Panc1 (cell line): ENCODE data around the gene CBL. TPM values are rescaled to one million over a fixed set of nuclear protein-coding genes. Genes with fewer than 3 reads are reported as not detected.
A peak's percentile ranks its signal among the peaks of the same experiment; 100 is the strongest.

ENCODE experiments used
- ATAC-seq: fragments of 200-7000 bp; cut with Tn5 transposase; 2 replicates; pipeline ENCODE4 v1.9.1; 2020; ENCODE audit warnings: mild to moderate bottlenecking, moderate library complexity
- BruUV-seq: library from RNA; stranded (reverse); fragments of 400-500 nt; replicated peaks from 2 replicates; lab custom pipeline; 2021; lab: Mats Ljungman, UMichigan
- CTCF ChIA-PET: fragments of 300-600 bp; sonication (Branson Sonifier 250); formaldehyde crosslinking; loops from one replicate; lab custom pipeline; 2022; ENCODE audit warnings: antibody characterized with exemption; lab: Charles Lee
- POLR2A ChIA-PET: fragments of 300-600 bp; sonication (Branson Sonifier 250); formaldehyde crosslinking; loops from one replicate; lab custom pipeline; 2022; ENCODE audit warnings: antibody characterized with exemption; lab: Charles Lee
- DNase-seq: peaks from one replicate; pipeline ENCODE4 v3.0.0-alpha.2; 2010; ENCODE audit warnings: low read depth, low spot score
- H3K27ac ChIP-seq: 2 replicates; pipeline ENCODE4 v1.5.1; 2011; ENCODE audit warnings: mild to moderate bottlenecking, low read length, inconsistent platforms
- H3K27me3 ChIP-seq: fragments of 200-500 bp; sonication (Bioruptor generic); 2 replicates; pipeline ENCODE4 v1.6.0; 2014; ENCODE audit warnings: low read length, inconsistent platforms; ENCODE audit not compliant: control insufficient read depth, insufficient read depth
- H3K36me3 ChIP-seq: fragments of 200-500 bp; sonication (Bioruptor generic); 2 replicates; pipeline ENCODE4 v1.5.1; 2014; ENCODE audit warnings: inconsistent platforms, mild to moderate bottlenecking, low read length, moderate library complexity; ENCODE audit not compliant: control insufficient read depth, insufficient read depth
- H3K4me1 ChIP-seq: 2 replicates; pipeline ENCODE4 v1.5.1; 2011; ENCODE audit warnings: inconsistent platforms, mild to moderate bottlenecking, low read length, moderate library complexity; ENCODE audit not compliant: control insufficient read depth, insufficient read depth
- H3K4me3 ChIP-seq, 2 experiments: 2 replicates each; pipeline ENCODE4 v1.5.1; 2011 to 2012; ENCODE audit warnings: low read depth in 2 of 2, low read length in 2 of 2, mild to moderate bottlenecking in 2 of 2, inconsistent platforms in 1 of 2, moderate library complexity in 1 of 2
- H3K9me3 ChIP-seq: fragments of 200-500 bp; sonication (Bioruptor generic); 2 replicates; pipeline ENCODE4 v1.5.1; 2014; ENCODE audit warnings: low read depth, mild to moderate bottlenecking, inconsistent platforms, low read length, moderate library complexity; ENCODE audit not compliant: control insufficient read depth, insufficient read depth
- CTCF ChIP-seq: fragments of 450-650 bp; IDR thresholded peaks from 2 replicates; pipeline ENCODE4 v1.5.1; 2017; ENCODE audit warnings: mild to moderate bottlenecking
- POLR2AphosphoS5 ChIP-seq: IDR thresholded peaks from 2 replicates; pipeline ENCODE4 v1.6.1; 2012; ENCODE audit warnings: mild to moderate bottlenecking, low read depth, low read length, moderate library complexity
- REST ChIP-seq, 2 experiments: IDR thresholded peaks; 2 replicates each; pipeline ENCODE4 v1.6.1; 2011 to 2012; ENCODE audit warnings: low read depth in 2 of 2, control low read depth in 1 of 2, low read length in 1 of 2, mild to moderate bottlenecking in 1 of 2, moderate library complexity in 1 of 2; ENCODE audit not compliant: insufficient read depth in 1 of 2
- SIN3A ChIP-seq: IDR thresholded peaks from 2 replicates; pipeline ENCODE4 v1.6.1; 2012; ENCODE audit warnings: low read depth, mild to moderate bottlenecking, low read length, moderate library complexity, borderline replicate concordance; ENCODE audit not compliant: insufficient read depth
- TCF7L2 ChIP-seq: IDR thresholded peaks from 2 replicates; pipeline ENCODE4 v1.6.1; 2011; ENCODE audit warnings: mild to moderate bottlenecking, low read depth, low read length, inconsistent platforms
- in situ Hi-C: cut with HindIII; loops from 2 replicates; pipeline ENCODE4 v1.10.0; 2016; ENCODE audit warnings: low sequenced_read_pairs, low pct_unique_long_range_greater_than_20kb
- intact Hi-C: fragments of 100-400 bp; cut with micrococcal nuclease; formaldehyde crosslinking; loops from one replicate; pipeline ENCODE4 v1.10.0; 2022; ENCODE audit not compliant: unreplicated experiment
- total RNA-seq: library from RNA; stranded (reverse); gene quantifications from one replicate; pipeline ENCODE4 v1.2.1, GENCODE V29; 2021; ENCODE audit not compliant: unreplicated experiment

CBL gene
- total RNA-seq, 1 experiment from 2014 or later: 69.9 TPM

- Histone ChIP-seq H3K4me3 (no peak overlapping the region), H3K9me3 (no peaks in the 10 kb centered on the region), H3K4me1 (no peaks in the 10 kb centered on the region), H3K36me3 (peaks cover 27% of the 10 kb centered on the region), H3K27ac (no peak overlapping the region), H3K27me3 (no peaks in the 10 kb centered on the region)
- POLR2A ChIA-PET: no interaction called here
- DNase-seq (no peak), ATAC-seq (no peak)
- intact Hi-C loops (no loop called here), in situ Hi-C loops (no loop called here)
- no TSS peak for BruUV-seq
- CTCF ChIA-PET: no interaction called here
- TF ChIP-seq POLR2AphosphoS5 (no peak), SIN3A (no peak), CTCF (no peak), TCF7L2 (no peak), REST (IDR thresholded peaks at IDR 0.05; ENCODE audit: insufficient read depth in 1 of 2, low read depth in 2 of 2, low read length in 1 of 2) (no peak)
Observed at GRCh38 chr11:119303227-119303718, 97.1 kb downstream of the CBL start.

GRCh38 chr11:119305556-119306372 is 99.6 kb downstream of the CBL start:
- POLR2A ChIA-PET: no interaction called here
- Histone ChIP-seq H3K36me3 (peaks cover 22% of the 10 kb centered on the region), H3K9me3 (no peaks in the 10 kb centered on the region), H3K27ac (no peak overlapping the region), H3K27me3 (no peaks in the 10 kb centered on the region), H3K4me1 (no peaks in the 10 kb centered on the region), H3K4me3 (no peak overlapping the region)
- CTCF ChIA-PET: interaction anchor here (0.7 kb wide), 1 partner anchor 15 kb away, joined by 4 read pairs; no protein-coding TSS in a partner anchor
- in situ Hi-C loops (no loop called here), intact Hi-C loops (no loop called here)
- ATAC-seq (no peak), DNase-seq (no peak)
- TF ChIP-seq SIN3A (no peak), CTCF (no peak), POLR2AphosphoS5 (no peak), REST (IDR thresholded peaks at IDR 0.05; ENCODE audit: insufficient read depth in 1 of 2, low read depth in 2 of 2, low read length in 1 of 2) (no peak), TCF7L2 (no peak)
- BruUV-seq: TSS peak; percentile 2
